HCT116 (cell line): ENCODE results near the gene PLA2R1. TPM values are rescaled to one million over a fixed set of nuclear protein-coding genes. Genes with fewer than 3 reads are reported as not detected.

ENCODE experiments used
- ATAC-seq: fragments of 200-7000 bp; cut with Tn5 transposase; 2 replicates; pipeline ENCODE4 v1.9.1; 2020; ENCODE audit warnings: mild to moderate bottlenecking, moderate library complexity
- BruUV-seq: library from RNA; stranded (reverse); fragments of 400-500 nt; replicated peaks from 2 replicates; lab custom pipeline; 2021; lab: Mats Ljungman, UMichigan
- CTCF ChIA-PET: fragments of 300-600 bp; sonication (Branson Sonifier 250); formaldehyde crosslinking; loops from one replicate; lab custom pipeline; 2021; ENCODE audit warnings: antibody characterized with exemption; lab: Charles Lee
- POLR2A ChIA-PET: fragments of 300-600, 350-600 bp; sonication (Branson Sonifier 250); formaldehyde crosslinking; loops from one replicate; lab custom pipeline; 2021; ENCODE audit warnings: antibody characterized with exemption; lab: Charles Lee
- RAD21 ChIA-PET, 2 experiments: fragments of 300-600 bp; sonication (Branson Sonifier 250); formaldehyde crosslinking; loops; one replicate each; lab custom pipeline; 2023; ENCODE audit warnings: low total read pairs in 2 of 2; ENCODE audit not compliant: uncharacterized antibody in 2 of 2, unreplicated experiment in 2 of 2, low non-redundant PET in 1 of 2; lab: Charles Lee
- DNase-seq: peaks from one replicate; pipeline ENCODE4 v3.0.0-alpha.2; 2010; ENCODE audit warnings: low read depth, low spot score
- H2AFZ ChIP-seq: fragments of 200-600 bp; shearing (Covaris generic), sonication (generic); 2 replicates; pipeline ENCODE4 v1.6.1; 2017; ENCODE audit warnings: low read depth, mixed run types, mixed read lengths, antibody characterized with exemption, low read length; ENCODE audit not compliant: poor library complexity, severe bottlenecking
- H3K27ac ChIP-seq: 2 replicates; pipeline ENCODE4 v1.5.1; 2012; ENCODE audit warnings: low read depth, low read length
- H3K27me3 ChIP-seq: fragments of 200-600 bp; sonication (generic); 2 replicates; pipeline ENCODE4 v1.6.1; 2016; ENCODE audit warnings: mixed run types, low read length, mixed read lengths; ENCODE audit not compliant: insufficient read depth
- H3K36me3 ChIP-seq, 2 experiments: fragments of 200-500 bp in 1 of 2; fragments of 200-600 bp in 1 of 2; sonication (Bioruptor generic) in 1 of 2; sonication (generic) in 1 of 2; 2 replicates each; pipeline versions ENCODE4 v1.5.1 to v1.6.1; 2014 to 2016; ENCODE audit warnings: low read length in 2 of 2, inconsistent platforms in 1 of 2, mixed read lengths in 1 of 2, mixed run types in 1 of 2; ENCODE audit not compliant: insufficient read depth in 2 of 2, control insufficient read depth in 1 of 2
- H3K4me1 ChIP-seq, 2 experiments: fragments of 200-600 bp in 1 of 2; sonication (generic) in 1 of 2; 2 replicates each; pipeline versions ENCODE4 v1.5.1 to v1.6.1; 2012 to 2017; ENCODE audit warnings: low read length in 2 of 2, inconsistent platforms in 1 of 2, mild to moderate bottlenecking in 1 of 2, mixed read lengths in 1 of 2, mixed run types in 1 of 2, moderate library complexity in 1 of 2; ENCODE audit not compliant: insufficient read depth in 2 of 2, control insufficient read depth in 1 of 2
- H3K4me2 ChIP-seq: fragments of 200-600 bp; sonication (generic); 2 replicates; pipeline ENCODE4 v1.6.1; 2017; ENCODE audit warnings: mixed run types, low read length, mixed read lengths
- H3K4me3 ChIP-seq, 2 experiments: fragments of 200-600 bp in 1 of 2; sonication (generic) in 1 of 2; replicated peaks in 1 of 2; 2 replicates each; pipeline ENCODE4 v1.5.1; 2011 to 2016; ENCODE audit warnings: low read length in 2 of 2, control low read depth in 1 of 2, low read depth in 1 of 2, mild to moderate bottlenecking in 1 of 2, mixed read lengths in 1 of 2, mixed run types in 1 of 2
- H3K79me2 ChIP-seq: fragments of 200-600 bp; sonication (generic); 2 replicates; pipeline ENCODE4 v1.6.1; 2017; ENCODE audit warnings: mild to moderate bottlenecking, mixed run types, low read length, moderate library complexity, mixed read lengths; ENCODE audit not compliant: insufficient read depth
- H3K9ac ChIP-seq: fragments of 200-600 bp; sonication (generic); 2 replicates; pipeline ENCODE4 v1.6.1; 2016; ENCODE audit warnings: low read length, mixed read lengths
- H3K9me2 ChIP-seq: fragments of 200-600 bp; sonication (generic), shearing (Covaris generic); 2 replicates; pipeline ENCODE4 v1.6.1; 2017; ENCODE audit warnings: mixed run types, mild to moderate bottlenecking, moderate library complexity; ENCODE audit not compliant: insufficient read depth
- H3K9me3 ChIP-seq, 2 experiments: fragments of 200-500 bp in 1 of 2; fragments of 200-600 bp in 1 of 2; sonication (Bioruptor generic) in 1 of 2; sonication (generic) in 1 of 2; 2 replicates each; pipeline ENCODE4 v1.6.1; 2014 to 2017; ENCODE audit warnings: low read length in 2 of 2, mixed read lengths in 2 of 2, inconsistent platforms in 1 of 2, low read depth in 1 of 2, mild to moderate bottlenecking in 1 of 2, mixed run types in 1 of 2, moderate library complexity in 1 of 2; ENCODE audit not compliant: control insufficient read depth in 1 of 2, insufficient read depth in 1 of 2
- H4K20me1 ChIP-seq: fragments of 200-600 bp; sonication (generic), shearing (Covaris generic); 2 replicates; pipeline ENCODE4 v1.6.1; 2017; ENCODE audit warnings: mixed run types, mild to moderate bottlenecking, moderate library complexity; ENCODE audit not compliant: insufficient read depth
- ELF1 ChIP-seq: IDR thresholded peaks from 2 replicates; pipeline ENCODE4 v1.6.1; 2012; ENCODE audit warnings: low read depth, borderline replicate concordance
- EZH2phosphoT487 ChIP-seq: fragments of 200-600 bp; IDR thresholded peaks from 2 replicates; pipeline ENCODE4 v1.6.1; 2018; ENCODE audit warnings: antibody characterized with exemption, borderline replicate concordance
- JUND ChIP-seq: IDR thresholded peaks from 2 replicates; pipeline ENCODE4 v1.6.1; 2012
- POLR2A ChIP-seq: IDR thresholded peaks from 2 replicates; pipeline ENCODE4 v1.7.0; 2011; ENCODE audit warnings: borderline replicate concordance; ENCODE audit not compliant: insufficient read depth, insufficient read length; ENCODE audit errors: extremely low read depth
- RAD21 ChIP-seq: IDR thresholded peaks from 2 replicates; pipeline ENCODE4 v1.6.1; 2012; ENCODE audit warnings: low read depth, mild to moderate bottlenecking
- SIN3A ChIP-seq: IDR thresholded peaks from 2 replicates; pipeline ENCODE4 v1.6.1; 2012; ENCODE audit warnings: low read depth
- SRF ChIP-seq: IDR thresholded peaks from 2 replicates; pipeline ENCODE4 v1.6.1; 2012; ENCODE audit warnings: low read depth
- TCF7L2 ChIP-seq: IDR thresholded peaks from 2 replicates; pipeline ENCODE4 v1.7.0; 2011; ENCODE audit warnings: borderline replicate concordance, inconsistent platforms; ENCODE audit not compliant: insufficient read depth, insufficient read length; ENCODE audit errors: extremely low read depth
- YY1 ChIP-seq: IDR thresholded peaks from 2 replicates; pipeline ENCODE4 v1.6.1; 2011; ENCODE audit warnings: low read length, low read depth, moderate library complexity, mild to moderate bottlenecking; ENCODE audit not compliant: insufficient replicate concordance; ENCODE audit errors: extremely low read depth
- ZFX ChIP-seq: fragments of 450-650 bp; IDR thresholded peaks from 2 replicates; pipeline ENCODE4 v1.6.1; 2017
- intact Hi-C: fragments of 100-400 bp; cut with micrococcal nuclease; formaldehyde crosslinking; loops from 2 replicates; pipeline ENCODE4 v1.10.0; 2022
- total RNA-seq: library from RNA; stranded (reverse); gene quantifications from one replicate; pipeline ENCODE4 v1.2.1, GENCODE V29; 2021; ENCODE audit not compliant: unreplicated experiment
- TF ChIP-seq, protein P1 (sequence below), 3 experiments: fragments of 200-600 bp in 1 of 3; sonication (generic) in 1 of 3; IDR thresholded peaks in 2 of 3; conservative IDR thresholded peaks in 1 of 3; 2 replicates each; pipeline ENCODE4 v1.5.1; 2012 to 2017; ENCODE audit warnings: low read depth in 2 of 3, low read length in 2 of 3, antibody characterized with exemption in 1 of 3, borderline replicate concordance in 1 of 3, control low read depth in 1 of 3, mild to moderate bottlenecking in 1 of 3, mixed read lengths in 1 of 3, mixed run types in 1 of 3, moderate library complexity in 1 of 3; ENCODE audit not compliant: insufficient read depth in 1 of 3
- TF ChIP-seq, protein P2 (sequence below): IDR thresholded peaks from 2 replicates; pipeline ENCODE4 v1.6.1; 2011; ENCODE audit warnings: mild to moderate bottlenecking, low read length, moderate library complexity; ENCODE audit not compliant: insufficient replicate concordance; ENCODE audit errors: extremely low read depth

PLA2R1 gene
- total RNA-seq, 1 experiment from 2014 or later, result 0.34 TPM

DNA sequence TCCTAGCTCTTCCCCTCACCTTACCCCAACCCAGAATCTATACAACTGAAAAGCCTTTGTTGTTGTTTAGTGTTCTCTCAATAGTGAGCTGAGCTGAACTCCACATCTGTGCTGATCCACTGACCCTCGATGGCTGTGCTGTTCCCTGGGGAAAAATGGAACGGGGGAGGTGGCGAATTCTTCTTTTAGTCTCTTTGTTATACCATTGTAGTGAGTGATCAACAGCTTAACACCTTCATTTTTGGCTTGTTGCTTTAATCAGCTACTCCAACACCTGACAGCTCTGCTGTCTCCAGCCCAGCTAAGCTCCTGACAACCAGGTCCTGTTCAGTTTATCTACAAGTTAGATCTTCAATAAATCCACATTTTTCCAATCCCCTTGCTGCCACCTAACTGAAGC, 25.7 kb downstream of the PLA2R1 start:
- H3K79me2 ChIP-seq, result no peaks in the 10 kb centered on the region
- H3K9me3 ChIP-seq, result no peaks in the 10 kb centered on the region
- no peaks in the 10 kb centered on the region for H3K27me3 ChIP-seq
- ChIA-PET POLR2A (no interaction called here), RAD21 (no interaction called here), CTCF (no interaction called here)
- H4K20me1 ChIP-seq, result no peaks in the 10 kb centered on the region
- no peak for ATAC-seq
- H3K4me1 ChIP-seq, result no peaks in the 10 kb centered on the region
- intact Hi-C loops, result no loop called here
- no TSS peak for BruUV-seq
- H2AFZ ChIP-seq, result no peak overlapping the region
- TF ChIP-seq, protein P1, sequence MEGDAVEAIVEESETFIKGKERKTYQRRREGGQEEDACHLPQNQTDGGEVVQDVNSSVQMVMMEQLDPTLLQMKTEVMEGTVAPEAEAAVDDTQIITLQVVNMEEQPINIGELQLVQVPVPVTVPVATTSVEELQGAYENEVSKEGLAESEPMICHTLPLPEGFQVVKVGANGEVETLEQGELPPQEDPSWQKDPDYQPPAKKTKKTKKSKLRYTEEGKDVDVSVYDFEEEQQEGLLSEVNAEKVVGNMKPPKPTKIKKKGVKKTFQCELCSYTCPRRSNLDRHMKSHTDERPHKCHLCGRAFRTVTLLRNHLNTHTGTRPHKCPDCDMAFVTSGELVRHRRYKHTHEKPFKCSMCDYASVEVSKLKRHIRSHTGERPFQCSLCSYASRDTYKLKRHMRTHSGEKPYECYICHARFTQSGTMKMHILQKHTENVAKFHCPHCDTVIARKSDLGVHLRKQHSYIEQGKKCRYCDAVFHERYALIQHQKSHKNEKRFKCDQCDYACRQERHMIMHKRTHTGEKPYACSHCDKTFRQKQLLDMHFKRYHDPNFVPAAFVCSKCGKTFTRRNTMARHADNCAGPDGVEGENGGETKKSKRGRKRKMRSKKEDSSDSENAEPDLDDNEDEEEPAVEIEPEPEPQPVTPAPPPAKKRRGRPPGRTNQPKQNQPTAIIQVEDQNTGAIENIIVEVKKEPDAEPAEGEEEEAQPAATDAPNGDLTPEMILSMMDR (IDR thresholded peaks at IDR 0.05 in 2 of 3, conservative IDR thresholded peaks at IDR 0.05 in 1 of 3; ENCODE audit: borderline replicate concordance in 1 of 3, insufficient read depth in 1 of 3, low read depth in 2 of 3, low read length in 2 of 3), result no peak
- TF ChIP-seq TCF7L2, result no peak
- TF ChIP-seq EZH2phosphoT487, result no peak
- no peak for TF ChIP-seq YY1
- no peak for TF ChIP-seq POLR2A
- TF ChIP-seq SRF, result no peak
- TF ChIP-seq, protein P2, sequence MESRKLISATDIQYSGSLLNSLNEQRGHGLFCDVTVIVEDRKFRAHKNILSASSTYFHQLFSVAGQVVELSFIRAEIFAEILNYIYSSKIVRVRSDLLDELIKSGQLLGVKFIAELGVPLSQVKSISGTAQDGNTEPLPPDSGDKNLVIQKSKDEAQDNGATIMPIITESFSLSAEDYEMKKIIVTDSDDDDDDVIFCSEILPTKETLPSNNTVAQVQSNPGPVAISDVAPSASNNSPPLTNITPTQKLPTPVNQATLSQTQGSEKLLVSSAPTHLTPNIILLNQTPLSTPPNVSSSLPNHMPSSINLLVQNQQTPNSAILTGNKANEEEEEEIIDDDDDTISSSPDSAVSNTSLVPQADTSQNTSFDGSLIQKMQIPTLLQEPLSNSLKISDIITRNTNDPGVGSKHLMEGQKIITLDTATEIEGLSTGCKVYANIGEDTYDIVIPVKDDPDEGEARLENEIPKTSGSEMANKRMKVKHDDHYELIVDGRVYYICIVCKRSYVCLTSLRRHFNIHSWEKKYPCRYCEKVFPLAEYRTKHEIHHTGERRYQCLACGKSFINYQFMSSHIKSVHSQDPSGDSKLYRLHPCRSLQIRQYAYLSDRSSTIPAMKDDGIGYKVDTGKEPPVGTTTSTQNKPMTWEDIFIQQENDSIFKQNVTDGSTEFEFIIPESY, result no peak
- TF ChIP-seq JUND, result no peak
- TF ChIP-seq SIN3A, result no peak
- TF ChIP-seq ZFX, result no peak
- TF ChIP-seq ELF1, result no peak
- no peak for TF ChIP-seq RAD21
- H3K27ac ChIP-seq, result no peak overlapping the region
- H3K36me3 ChIP-seq, result no peaks in the 10 kb centered on the region
- H3K9me2 ChIP-seq, result no peaks in the 10 kb centered on the region
- no peak for DNase-seq
- H3K4me3 ChIP-seq, result no peak overlapping the region
- H3K9ac ChIP-seq, result no peak overlapping the region
- H3K4me2 ChIP-seq, result no peak overlapping the region
